Measurements from ENCODE around the gene PTPN1. TPM values are rescaled to one million over a fixed set of nuclear protein-coding genes. Genes with fewer than 3 reads are reported as not detected.

The PTPN1 gene
- total and polyA plus RNA-seq, 2 donors (not counting 3 experiments of a cell fraction or from before 2014, with no cell fraction given): 41.1 to 64.3 TPM

- TF ChIP-seq POLR2A (IDR thresholded peaks at IDR 0.05; ENCODE audit: low read depth, low read length) (peak; percentile 23), CTCF (IDR thresholded peaks at IDR 0.05; ENCODE audit: extremely low read depth in 1 of 2, insufficient read depth in 1 of 2, low read depth in 1 of 2, low read length in 2 of 2) (no peak)
- Histone ChIP-seq H3K4me1 (ENCODE audit: control insufficient read depth, extremely low read depth, insufficient read depth, low read length) (peaks cover 38% of the 10 kb centered on the region), H3K9me1 (replicated peaks; ENCODE audit: control insufficient read depth, extremely low read depth, insufficient read depth, low read length) (no peaks in the 10 kb centered on the region), H3K9me3 (replicated peaks; ENCODE audit: control insufficient read depth, insufficient read depth, low read length) (no peaks in the 10 kb centered on the region), H3K36me3 (ENCODE audit: control insufficient read depth in 2 of 2, extremely low read depth in 1 of 2, insufficient read depth in 2 of 2, low read length in 2 of 2) (peaks cover 0 to 2% of the 10 kb centered on the region in 2 experiments), H3K27me3 (ENCODE audit: control insufficient read depth in 2 of 2, insufficient read depth in 2 of 2, low read length in 2 of 2) (no peaks in the 10 kb centered on the region), H4K20me1 (replicated peaks; ENCODE audit: control insufficient read depth, extremely low read depth, insufficient read depth, low read length) (no peaks in the 10 kb centered on the region), H3K27ac (ENCODE audit: insufficient read depth, low read depth, low read length) (peak overlapping the region; percentile 97), H3K9ac (replicated peaks; ENCODE audit: extremely low read depth, insufficient read depth, low read length) (peak overlapping the region; percentile 85), H2AFZ (ENCODE audit: low read depth, low read length) (no peak overlapping the region), H3K4me3 (replicated peaks in 1 of 3; ENCODE audit: insufficient read depth in 1 of 3, low read depth in 1 of 3, low read length in 3 of 3) (peak overlapping the region; percentile 35 to 97 (median 88)), H3K79me2 (ENCODE audit: control insufficient read depth, insufficient read depth, low read length) (peaks cover 69% of the 10 kb centered on the region), H3K4me2 (ENCODE audit: insufficient read depth, low read length) (peak overlapping the region; percentile 97)
- no peak for FAIRE-seq
- intact Hi-C loops (cut with micrococcal nuclease) (no loop called here), dilution Hi-C loops (cut with MboI; ENCODE audit: extremely low pct_ligation_motif_present, low sequenced_read_pairs) (no loop called here)
- POLR2A ChIA-PET: interaction anchor here (0.6 to 2.6 kb wide), 5 partner anchors 28 to 373 kb away, joined by 5 to 17 read pairs (median 7); no protein-coding TSS in a partner anchor
- no TSS peak for BruUV-seq (replicated peaks)
- DNase-seq (ENCODE audit: low read depth, low spot score): no peak
- CTCF ChIA-PET: interaction anchor here (1.0 to 8.7 kb wide), 16 partner anchors 11 to 327 kb away, joined by 3 to 133 read pairs (median 10); no protein-coding TSS in a partner anchor
These were observed 2.1 kb downstream of the PTPN1 start for GRCh38 chr20:50512323-50512722.

DNA sequence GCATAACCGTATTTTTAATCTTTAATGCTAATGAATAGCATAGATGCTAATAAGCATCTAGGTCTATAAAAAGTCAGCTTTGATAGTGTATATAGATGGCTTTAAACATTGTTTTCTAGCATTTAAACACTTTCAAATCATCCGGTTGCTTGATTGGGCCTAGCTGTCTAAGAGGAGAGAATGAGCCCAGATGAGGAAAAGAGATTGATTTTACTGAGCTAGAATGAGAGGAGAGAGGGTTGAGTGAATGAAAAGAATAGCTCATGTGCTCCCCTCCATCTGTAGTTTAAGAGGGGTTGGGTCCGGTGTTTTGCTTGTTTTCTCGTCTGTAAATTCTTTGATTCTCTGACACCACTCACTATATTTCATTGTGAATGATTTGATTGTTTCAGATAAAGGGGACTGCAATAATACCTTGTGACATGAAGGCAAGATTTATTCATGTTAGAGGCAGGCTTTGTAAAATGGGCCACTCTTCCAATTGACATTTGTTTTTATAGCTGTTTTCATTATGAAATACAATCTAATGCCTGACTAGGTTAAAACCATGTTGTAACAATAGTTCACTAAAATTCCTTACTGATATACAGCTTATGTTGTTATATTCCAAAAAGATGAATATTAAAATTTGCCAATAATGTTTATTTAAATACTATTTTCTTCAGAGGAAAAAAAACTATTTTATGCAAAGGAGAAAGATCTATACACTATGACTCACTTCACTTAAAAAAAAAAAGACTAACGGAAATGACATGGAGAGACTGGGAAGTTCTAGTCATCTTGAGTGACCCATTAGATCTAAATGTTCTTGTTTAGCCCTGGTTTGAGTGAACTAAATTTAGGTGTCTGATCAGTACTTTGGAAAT, 3.2 kb downstream of the PTPN1 start:
- peak overlapping the region; percentile 97 for H3K27ac ChIP-seq (ENCODE audit: insufficient read depth, low read depth, low read length)
- POLR2A ChIA-PET: interaction anchor here (0.6 to 2.6 kb wide), 8 partner anchors 13 to 247 kb away, joined by 3 to 16 read pairs (median 4); no protein-coding TSS in a partner anchor
- dilution Hi-C loops (cut with MboI; ENCODE audit: extremely low pct_ligation_motif_present, low sequenced_read_pairs) (no loop called here), intact Hi-C loops (cut with micrococcal nuclease) (loop anchor here (1.0 kb wide), 2 partner anchors 10 to 48 kb away; no protein-coding TSS in a partner anchor)
- H3K4me3 ChIP-seq (replicated peaks in 1 of 3; ENCODE audit: insufficient read depth in 1 of 3, low read depth in 1 of 3, low read length in 3 of 3): peak overlapping the region; percentile 35 to 97 (median 88)
- peak overlapping the region; percentile 85 for H3K9ac ChIP-seq (replicated peaks; ENCODE audit: extremely low read depth, insufficient read depth, low read length)
- no peaks in the 10 kb centered on the region for H3K27me3 ChIP-seq (ENCODE audit: control insufficient read depth in 2 of 2, insufficient read depth in 2 of 2, low read length in 2 of 2)
- H3K9me1 ChIP-seq (replicated peaks; ENCODE audit: control insufficient read depth, extremely low read depth, insufficient read depth, low read length): no peaks in the 10 kb centered on the region
- peaks cover 38% of the 10 kb centered on the region for H3K4me1 ChIP-seq (ENCODE audit: control insufficient read depth, extremely low read depth, insufficient read depth, low read length)
- H3K79me2 ChIP-seq (ENCODE audit: control insufficient read depth, insufficient read depth, low read length): peaks cover 79% of the 10 kb centered on the region
- H4K20me1 ChIP-seq (replicated peaks; ENCODE audit: control insufficient read depth, extremely low read depth, insufficient read depth, low read length): no peaks in the 10 kb centered on the region
- no peak for TF ChIP-seq EZH2 (IDR thresholded peaks at IDR 0.05; ENCODE audit: borderline replicate concordance, low read depth, low read length, severe bottlenecking)
- TF ChIP-seq JUN (IDR thresholded peaks at IDR 0.05; ENCODE audit: borderline replicate concordance, insufficient read depth, insufficient read length, low read depth): peak; percentile 92
- TF ChIP-seq MYC (IDR thresholded peaks at IDR 0.05; ENCODE audit: low read depth, low read length): no peak
- no peak for TF ChIP-seq CTCF (IDR thresholded peaks at IDR 0.05; ENCODE audit: extremely low read depth in 1 of 2, insufficient read depth in 1 of 2, low read depth in 1 of 2, low read length in 2 of 2)
- TF ChIP-seq GATA2 (IDR thresholded peaks at IDR 0.05; ENCODE audit: insufficient read depth, insufficient read length, low read depth, low read length): peak; percentile 15
- TF ChIP-seq POLR2AphosphoS5 (IDR thresholded peaks at IDR 0.05; ENCODE audit: insufficient read depth, low read depth, low read length): peak; percentile 36
- TF ChIP-seq, protein P1, sequence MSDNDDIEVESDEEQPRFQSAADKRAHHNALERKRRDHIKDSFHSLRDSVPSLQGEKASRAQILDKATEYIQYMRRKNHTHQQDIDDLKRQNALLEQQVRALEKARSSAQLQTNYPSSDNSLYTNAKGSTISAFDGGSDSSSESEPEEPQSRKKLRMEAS (IDR thresholded peaks at IDR 0.05; ENCODE audit: insufficient read depth, insufficient read length): no peak
- TF ChIP-seq POLR2A (IDR thresholded peaks at IDR 0.05; ENCODE audit: low read depth, low read length): no peak
- TF ChIP-seq FOS (IDR thresholded peaks at IDR 0.05; ENCODE audit: borderline replicate concordance, insufficient read depth, low read length): peak; percentile 96
- no peaks in the 10 kb centered on the region for H3K9me3 ChIP-seq (replicated peaks; ENCODE audit: control insufficient read depth, insufficient read depth, low read length)
- peak overlapping the region; percentile 97 for H3K4me2 ChIP-seq (ENCODE audit: insufficient read depth, low read length)
- H3K36me3 ChIP-seq (ENCODE audit: control insufficient read depth in 2 of 2, extremely low read depth in 1 of 2, insufficient read depth in 2 of 2, low read length in 2 of 2): peaks cover 0 to 2% of the 10 kb centered on the region in 2 experiments
- peak; percentile 78 for FAIRE-seq
- CTCF ChIA-PET: interaction anchor here (1.0 to 8.7 kb wide), 17 partner anchors 10 to 71 kb away, joined by 3 to 133 read pairs (median 7); no protein-coding TSS in a partner anchor
- peak; percentile 84 for DNase-seq (ENCODE audit: low read depth, low spot score)
- H2AFZ ChIP-seq (ENCODE audit: low read depth, low read length): no peak overlapping the region
- BruUV-seq (replicated peaks): TSS peak; percentile 66

Measured in endothelial cell of umbilical vein (primary cell).